Subcutaneous adipose tissue (tissue), 4 donors: Measurements from ENCODE around the gene SEMA7A. TPM values are rescaled to one million over a fixed set of nuclear protein-coding genes. Genes with fewer than 3 reads are reported as not detected.

ENCODE experiments used
- total RNA-seq, 4 donors: library from RNA; depleted of rRNA; stranded (reverse); fragments of >200 nt; gene quantifications; one replicate each; pipeline ENCODE4 v1.1.0, GENCODE V29; 2016
- TF ChIP-seq, protein P1 (sequence below): fragments of 450-650 bp; IDR thresholded peaks from one replicate; pipeline ENCODE4 v1.5.1; 2016; ENCODE audit warnings: low read depth, mild to moderate bottlenecking, control low read depth, antibody characterized with exemption, moderate library complexity

Gene SEMA7A
- total RNA-seq, 4 donors from 2014 or later: 0.38 to 2.4 (median 0.74) TPM

DNA sequence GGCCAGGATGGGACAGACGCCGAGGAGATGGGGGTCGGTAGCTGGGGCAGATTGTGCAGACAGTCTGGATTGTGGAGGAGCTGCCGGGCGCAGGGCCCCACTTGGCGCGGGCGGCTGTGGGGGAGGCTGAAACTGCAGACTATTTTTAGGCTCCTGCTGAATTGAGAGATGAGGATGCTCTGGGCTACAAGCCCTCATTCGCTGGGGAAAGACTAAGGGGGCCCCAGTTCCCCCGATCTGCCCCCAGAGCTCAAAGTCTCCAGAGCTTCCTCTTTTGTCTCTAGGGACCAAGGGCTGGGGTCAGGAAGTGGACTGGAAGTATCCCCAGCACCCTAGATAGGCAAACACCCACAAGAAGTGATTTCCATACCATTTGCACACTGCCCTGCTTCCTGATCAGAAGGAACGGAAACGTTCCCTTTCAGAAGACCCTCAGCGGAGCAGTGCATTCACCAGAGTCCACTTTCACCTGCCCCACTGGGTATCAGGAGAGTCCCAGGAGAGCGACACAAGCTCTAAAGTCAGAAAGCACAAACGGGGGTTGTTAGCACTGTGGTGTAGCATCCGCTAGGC lies 29.7 kb downstream of the SEMA7A start:
- TF ChIP-seq, protein P1, sequence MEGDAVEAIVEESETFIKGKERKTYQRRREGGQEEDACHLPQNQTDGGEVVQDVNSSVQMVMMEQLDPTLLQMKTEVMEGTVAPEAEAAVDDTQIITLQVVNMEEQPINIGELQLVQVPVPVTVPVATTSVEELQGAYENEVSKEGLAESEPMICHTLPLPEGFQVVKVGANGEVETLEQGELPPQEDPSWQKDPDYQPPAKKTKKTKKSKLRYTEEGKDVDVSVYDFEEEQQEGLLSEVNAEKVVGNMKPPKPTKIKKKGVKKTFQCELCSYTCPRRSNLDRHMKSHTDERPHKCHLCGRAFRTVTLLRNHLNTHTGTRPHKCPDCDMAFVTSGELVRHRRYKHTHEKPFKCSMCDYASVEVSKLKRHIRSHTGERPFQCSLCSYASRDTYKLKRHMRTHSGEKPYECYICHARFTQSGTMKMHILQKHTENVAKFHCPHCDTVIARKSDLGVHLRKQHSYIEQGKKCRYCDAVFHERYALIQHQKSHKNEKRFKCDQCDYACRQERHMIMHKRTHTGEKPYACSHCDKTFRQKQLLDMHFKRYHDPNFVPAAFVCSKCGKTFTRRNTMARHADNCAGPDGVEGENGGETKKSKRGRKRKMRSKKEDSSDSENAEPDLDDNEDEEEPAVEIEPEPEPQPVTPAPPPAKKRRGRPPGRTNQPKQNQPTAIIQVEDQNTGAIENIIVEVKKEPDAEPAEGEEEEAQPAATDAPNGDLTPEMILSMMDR: no peak

DNA sequence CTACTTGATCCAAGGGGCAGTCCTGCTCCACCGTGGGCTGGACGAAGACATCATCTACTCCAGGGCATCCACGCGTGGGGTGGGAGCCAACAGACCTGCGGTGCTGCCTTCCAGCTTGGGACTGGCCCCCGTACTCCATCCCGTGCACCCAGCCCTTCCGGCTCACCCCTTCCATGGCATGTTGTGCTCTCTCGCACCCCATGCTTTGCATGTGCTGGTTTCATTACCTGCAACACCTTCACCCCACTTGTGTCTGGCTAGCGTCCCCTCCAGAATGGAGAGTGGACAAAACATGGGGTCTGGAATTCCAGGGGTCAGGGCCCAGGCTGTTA lies 30.2 kb downstream of the SEMA7A start:
- TF ChIP-seq, protein P1: no peak

DNA sequence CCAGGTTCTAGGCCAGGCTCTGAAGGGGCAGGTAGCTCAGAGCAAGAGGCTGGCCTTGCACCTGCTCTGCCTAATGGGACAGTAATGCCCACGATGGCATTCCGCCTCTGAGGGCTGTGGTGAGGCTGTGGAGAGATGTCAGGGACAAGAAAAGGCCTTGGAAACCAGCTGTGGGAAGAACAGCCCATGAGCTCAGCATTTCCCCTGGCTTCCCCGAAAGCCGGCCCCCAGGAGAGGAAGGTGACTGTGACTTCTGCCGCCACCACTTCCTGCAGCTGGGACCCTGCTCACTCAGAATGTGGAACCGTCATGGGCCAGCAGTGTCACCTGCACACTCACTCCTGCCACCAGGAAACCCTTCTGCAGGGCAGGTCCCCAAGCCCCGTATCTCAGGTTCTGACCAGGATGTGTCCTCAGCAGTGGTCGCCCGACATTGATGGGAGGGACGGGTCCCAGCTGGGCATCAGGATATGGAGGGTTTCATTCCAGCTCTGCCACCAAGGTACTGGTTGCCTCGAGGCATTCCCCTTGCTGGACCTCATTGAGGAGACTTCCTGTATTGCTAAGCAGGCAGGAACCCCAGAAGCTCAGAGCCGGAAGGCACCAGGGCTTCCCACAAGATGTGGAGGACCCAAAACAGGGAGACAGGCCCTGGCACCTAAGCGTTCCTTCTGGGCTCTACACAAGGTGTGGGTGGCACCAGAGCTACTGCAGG lies 30.7 kb downstream of the SEMA7A start:
- TF ChIP-seq, protein P1: no peak

DNA sequence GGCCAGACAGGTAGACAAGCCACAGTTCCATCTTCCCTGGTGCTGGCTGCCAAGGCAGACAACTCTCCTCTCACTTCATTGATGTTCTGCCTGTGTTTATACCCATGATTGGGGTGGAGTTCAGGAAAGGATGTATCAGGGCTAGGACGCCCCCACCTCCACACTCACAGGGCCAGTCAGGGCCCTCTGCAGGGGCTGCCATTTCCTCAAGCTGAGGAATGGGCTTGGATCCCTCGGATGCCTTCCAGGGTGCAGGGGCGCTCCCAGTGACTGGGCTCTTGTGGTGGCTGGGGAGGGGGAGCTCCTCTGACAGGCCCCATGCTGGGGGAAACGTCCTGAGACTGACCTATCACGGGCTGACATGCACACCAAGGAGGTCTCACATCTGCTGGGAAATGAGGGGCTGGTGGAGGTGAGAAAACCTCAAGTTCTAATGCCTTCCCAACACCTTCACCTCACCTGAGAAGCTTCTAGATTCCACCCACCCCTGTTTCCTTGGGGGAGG lies 31.4 kb downstream of the SEMA7A start:
- TF ChIP-seq, protein P1: no peak

DNA sequence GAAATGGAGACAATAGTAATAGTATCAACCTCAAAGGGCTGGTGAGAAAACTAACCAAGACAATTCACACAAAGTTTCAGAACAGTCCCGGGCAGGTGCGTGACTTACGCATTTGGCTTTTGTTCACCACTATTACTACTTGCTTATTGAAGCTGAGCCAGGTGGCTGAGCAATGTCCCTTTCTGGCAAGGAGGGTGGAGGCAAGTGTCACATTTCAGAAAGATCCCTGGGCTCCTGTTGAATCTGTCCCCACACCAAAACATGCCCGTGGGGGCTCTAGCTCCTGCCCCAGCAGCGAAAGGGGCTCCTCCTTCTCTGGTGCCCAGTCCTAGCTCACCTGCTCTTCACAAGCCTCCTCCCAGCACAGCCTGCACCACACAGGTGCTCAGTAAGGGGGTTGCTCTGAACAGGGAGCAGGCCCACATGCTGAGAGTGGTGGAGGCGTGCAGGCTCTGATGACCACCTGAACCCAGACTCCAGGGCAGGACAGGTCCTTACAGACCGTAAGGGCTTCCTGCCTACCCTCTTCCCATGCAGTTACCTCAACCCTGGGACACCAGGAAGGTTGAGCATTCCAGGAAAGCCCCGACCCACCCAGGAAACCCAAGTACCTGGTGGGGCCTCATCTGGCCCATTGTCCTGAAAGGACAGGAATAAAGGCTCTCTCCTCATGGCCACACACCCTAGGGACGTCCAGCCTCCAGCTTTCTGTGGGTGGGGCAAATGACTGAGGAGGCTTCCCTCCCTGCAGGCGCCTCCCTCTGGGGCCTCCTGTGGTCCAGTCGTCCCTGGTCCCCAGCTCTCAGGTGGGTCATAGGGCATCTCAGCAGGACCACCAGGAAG lies 32.6 kb downstream of the SEMA7A start:
- TF ChIP-seq, protein P1: no peak

DNA sequence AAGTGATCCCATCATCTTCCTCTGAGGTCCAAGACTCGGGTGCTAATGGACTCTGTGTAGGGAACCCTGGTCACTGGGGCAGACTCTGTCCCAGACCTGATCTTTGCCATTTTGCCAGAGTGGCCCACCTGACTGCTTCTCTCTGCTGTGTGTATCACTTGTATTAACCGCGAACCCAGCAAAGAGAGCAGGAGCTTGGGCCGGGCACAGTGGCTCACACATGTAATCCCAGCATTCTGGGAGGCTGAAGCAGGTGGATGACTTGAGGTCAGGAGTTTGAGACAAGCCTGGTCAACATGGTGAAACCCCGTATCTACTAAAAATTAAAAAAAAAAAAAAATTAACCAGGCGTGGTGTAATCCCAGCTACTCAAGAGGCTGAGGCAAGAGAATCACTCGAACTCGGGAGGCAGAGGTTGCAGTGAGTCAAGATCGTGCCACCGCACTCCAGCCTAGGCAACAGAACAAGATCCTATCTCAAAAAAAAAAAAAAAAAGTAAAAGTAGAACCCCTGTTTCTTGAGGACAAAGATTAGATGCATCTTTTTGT lies 33.4 kb downstream of the SEMA7A start:
- TF ChIP-seq, protein P1: no peak
